ENCODE measurements around the gene DHX8.
"Not testable (repeated sequence)": the region's sequence is repeated elsewhere in the genome, so short reads cannot be mapped to it uniquely, and the experiment has no call there.

Gene DHX8

GRCh38 chr17:43483674-43484551 lies at the start of gene DHX8:
TSS of gene DHX8 (plus strand) at chr17:43483975. CDS start at chr17:43484038, 63 bp downstream.
- peak; percentile 96 to 98 for DNase-seq (ENCODE audit: low read depth in 2 of 2)

- DNase-seq (ENCODE audit: low read depth in 2 of 2): no peak
Observed at GRCh38 chr17:43434902-43435319, 48.9 kb upstream of the DHX8 start.

GRCh38 chr17:43437756-43438155 lies 46.0 kb upstream of the DHX8 start:
- DNase-seq (ENCODE audit: low read depth in 2 of 2): no peak

GRCh38 chr17:43438626-43439025 lies 45.1 kb upstream of the DHX8 start:
- no peak for DNase-seq (ENCODE audit: low read depth in 2 of 2)

- no peak for DNase-seq (ENCODE audit: low read depth in 2 of 2)
Observed at GRCh38 chr17:43439041-43439440, 44.7 kb upstream of the DHX8 start.

- DNase-seq (ENCODE audit: low read depth in 2 of 2): no peak
Observed at GRCh38 chr17:43442711-43443110, 41.1 kb upstream of the DHX8 start.

- no peak for DNase-seq (ENCODE audit: low read depth in 2 of 2)
Observed at GRCh38 chr17:43443381-43443780, 40.4 kb upstream of the DHX8 start.

GRCh38 chr17:43444223-43445008 lies 39.4 kb upstream of the DHX8 start:
- no peak for DNase-seq (ENCODE audit: low read depth in 2 of 2)

GRCh38 chr17:43445009-43445589 lies 38.7 kb upstream of the DHX8 start:
- DNase-seq (ENCODE audit: low read depth in 2 of 2): no peak

- no peak for DNase-seq (ENCODE audit: low read depth in 2 of 2)
Observed at GRCh38 chr17:43446773-43447172, 37.0 kb upstream of the DHX8 start.

- no peak for DNase-seq (ENCODE audit: low read depth in 2 of 2)
Observed at GRCh38 chr17:43448720-43449469, 34.9 kb upstream of the DHX8 start.

- DNase-seq (ENCODE audit: low read depth in 2 of 2): no peak
Observed at GRCh38 chr17:43449470-43450248, 34.1 kb upstream of the DHX8 start.

- not testable (repeated sequence) for DNase-seq (ENCODE audit: low read depth in 2 of 2)
Observed at GRCh38 chr17:43450791-43451190, 33.0 kb upstream of the DHX8 start.

GRCh38 chr17:43451741-43452140 lies 32.0 kb upstream of the DHX8 start:
- not testable (repeated sequence) for DNase-seq (ENCODE audit: low read depth in 2 of 2)

GRCh38 chr17:43453331-43453812 lies 30.4 kb upstream of the DHX8 start:
- no peak for DNase-seq (ENCODE audit: low read depth in 2 of 2)

GRCh38 chr17:43454868-43455267 lies 28.9 kb upstream of the DHX8 start:
- DNase-seq (ENCODE audit: low read depth in 2 of 2): no peak

GRCh38 chr17:43456029-43456428 lies 27.7 kb upstream of the DHX8 start:
- DNase-seq (ENCODE audit: low read depth in 2 of 2): no peak

- DNase-seq (ENCODE audit: low read depth in 2 of 2): no peak
Observed at GRCh38 chr17:43456661-43457361, 27.0 kb upstream of the DHX8 start.

- no peak for DNase-seq (ENCODE audit: low read depth in 2 of 2)
Observed at GRCh38 chr17:43457362-43457692, 26.4 kb upstream of the DHX8 start.

- DNase-seq (ENCODE audit: low read depth in 2 of 2): not testable (repeated sequence)
Observed at GRCh38 chr17:43459878-43460277, 23.9 kb upstream of the DHX8 start.
